NT2/D1 (cell line): ENCODE results near the gene NPAS2.

Experiments
- DNase-seq: peaks from one replicate; pipeline ENCODE4 v3.0.0-alpha.2; 2011; ENCODE audit warnings: low read depth, low spot score
- H3K27me3 ChIP-seq: 2 replicates; pipeline ENCODE4 v1.6.0; 2011; ENCODE audit warnings: mild to moderate bottlenecking; ENCODE audit not compliant: insufficient read length, insufficient read depth
- H3K36me3 ChIP-seq: 2 replicates; pipeline ENCODE4 v1.6.1; 2011; ENCODE audit warnings: mild to moderate bottlenecking, low read length, mixed read lengths; ENCODE audit not compliant: insufficient read depth, insufficient read length
- H3K4me1 ChIP-seq: 2 replicates; pipeline ENCODE4 v1.5.1; 2011; ENCODE audit not compliant: insufficient read depth, insufficient read length
- H3K4me3 ChIP-seq: 2 replicates; pipeline ENCODE4 v1.5.1; 2011; ENCODE audit warnings: low read depth; ENCODE audit not compliant: insufficient read length
- H3K9ac ChIP-seq: 2 replicates; pipeline ENCODE4 v1.6.0; 2011; ENCODE audit warnings: low read depth; ENCODE audit not compliant: insufficient read length
- H3K9me3 ChIP-seq: 2 replicates; pipeline ENCODE4 v1.5.1; 2011; ENCODE audit warnings: mild to moderate bottlenecking, low read length; ENCODE audit not compliant: insufficient read depth
- SUZ12 ChIP-seq: IDR thresholded peaks from 2 replicates; pipeline ENCODE4 v1.6.1; 2011; ENCODE audit not compliant: insufficient read length, insufficient read depth; ENCODE audit errors: extremely low read depth
- YY1 ChIP-seq: IDR thresholded peaks from 2 replicates; pipeline ENCODE4 v1.6.1; 2011; ENCODE audit not compliant: insufficient read length, insufficient read depth
- ZNF274 ChIP-seq: IDR thresholded peaks from 2 replicates; pipeline ENCODE4 v1.6.1; 2011; ENCODE audit warnings: mild to moderate bottlenecking, low read depth, low read length

Gene NPAS2

DNA sequence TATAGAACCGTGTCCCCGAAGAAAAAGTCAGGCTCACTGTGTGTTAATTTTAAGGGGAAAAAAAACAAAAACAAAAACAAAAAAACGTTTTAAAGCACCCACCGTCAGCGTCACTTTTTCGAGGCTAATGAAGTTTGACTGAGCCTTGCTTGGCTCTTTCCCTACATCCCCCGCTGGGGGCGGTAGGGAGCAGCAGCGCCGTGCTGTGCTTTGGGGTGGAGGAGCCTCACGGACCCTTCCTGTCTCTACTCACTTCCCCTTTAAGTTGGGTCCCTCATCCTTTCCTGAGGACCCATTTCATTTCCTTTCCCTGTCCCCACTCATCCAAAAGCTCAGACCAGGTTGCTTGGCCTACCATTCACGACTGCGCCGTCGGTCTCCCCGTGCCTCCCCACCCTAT is 99.4 kb downstream of the NPAS2 start:
- Histone ChIP-seq H3K27me3 (no peaks in the 10 kb centered on the region), H3K36me3 (no peaks in the 10 kb centered on the region), H3K9me3 (no peaks in the 10 kb centered on the region), H3K9ac (no peak overlapping the region), H3K4me3 (no peak overlapping the region), H3K4me1 (no peaks in the 10 kb centered on the region)
- DNase-seq = no peak
- TF ChIP-seq YY1 (no peak), ZNF274 (no peak), SUZ12 (no peak)

DNA sequence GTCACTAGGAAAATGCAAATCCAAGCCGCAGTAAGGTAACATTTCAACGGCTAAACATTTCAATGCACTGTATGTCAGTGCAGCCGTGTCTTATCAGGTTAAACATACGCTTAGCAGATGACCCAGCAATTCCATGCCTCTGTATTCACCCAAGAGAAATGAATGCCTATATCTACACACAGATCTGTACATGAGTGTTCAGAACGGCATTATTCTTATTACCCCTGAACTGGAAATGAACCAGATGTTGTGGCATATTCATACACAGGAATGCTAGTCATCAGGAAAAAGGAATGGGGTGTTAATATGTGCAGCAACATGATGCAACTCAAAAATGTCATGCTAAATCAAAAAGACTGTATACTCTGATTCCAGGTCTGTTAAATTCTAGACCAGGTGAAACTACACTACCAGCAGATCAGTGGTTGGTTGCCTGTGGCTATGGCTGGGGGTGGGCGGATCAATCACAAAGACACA is 101.8 kb downstream of the NPAS2 start:
- no peak for TF ChIP-seq SUZ12
- no peak for TF ChIP-seq YY1
- TF ChIP-seq ZNF274 = no peak
- Histone ChIP-seq H3K9ac (no peak overlapping the region), H3K4me1 (no peaks in the 10 kb centered on the region), H3K9me3 (no peaks in the 10 kb centered on the region), H3K27me3 (no peaks in the 10 kb centered on the region), H3K4me3 (no peak overlapping the region), H3K36me3 (no peaks in the 10 kb centered on the region)
- DNase-seq = no peak

DNA sequence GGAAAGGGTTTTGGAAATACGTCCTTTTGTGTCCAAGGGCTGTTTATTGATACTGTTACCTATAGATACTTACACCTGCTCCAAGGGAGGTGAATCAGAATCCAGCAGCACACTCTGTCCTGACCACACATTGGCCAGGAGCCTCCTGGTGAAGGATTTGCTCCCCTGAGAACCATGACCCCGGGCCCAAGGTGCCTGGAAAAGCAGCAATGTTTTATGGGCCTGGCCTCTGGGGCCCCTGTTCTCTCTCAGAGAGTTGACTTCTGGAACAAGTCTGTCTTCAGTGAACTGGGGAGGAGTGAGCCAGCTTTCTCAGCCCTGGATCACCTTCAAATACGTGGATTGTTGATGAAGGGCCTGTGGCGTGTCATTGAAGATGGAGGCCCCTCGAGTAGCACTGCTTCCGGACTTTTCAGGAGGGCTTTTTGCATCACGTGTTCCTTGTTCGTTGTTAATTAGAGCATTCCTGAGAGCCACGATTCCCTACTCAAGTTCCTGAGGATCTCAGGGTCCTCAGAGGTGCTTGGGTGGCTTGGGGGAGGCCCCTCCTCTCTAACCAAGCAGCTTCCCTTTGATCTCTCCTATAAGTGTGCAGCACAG is 103.6 kb downstream of the NPAS2 start:
- TF ChIP-seq YY1 (no peak), ZNF274 (no peak), SUZ12 (no peak)
- Histone ChIP-seq H3K9me3 (no peaks in the 10 kb centered on the region), H3K4me3 (no peak overlapping the region)

DNA sequence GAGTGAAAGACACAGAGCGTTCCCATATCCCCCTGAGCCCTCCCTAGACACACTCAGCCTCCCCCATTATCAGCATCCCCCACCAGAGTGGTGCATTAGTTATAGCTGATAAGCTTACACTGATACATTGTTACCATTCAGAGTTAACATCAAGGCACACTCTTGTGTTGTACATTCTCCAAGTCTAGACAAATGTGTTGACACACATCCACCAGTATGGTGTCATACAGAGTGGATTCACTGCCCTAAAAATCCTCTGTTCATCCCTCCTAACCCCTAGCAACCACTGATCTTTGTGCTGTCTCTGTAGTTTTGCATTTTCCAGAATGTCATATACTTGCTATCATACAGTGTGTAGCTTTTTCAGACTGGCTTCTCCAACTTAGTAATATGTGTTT is 104.2 kb downstream of the NPAS2 start:
- no peak for DNase-seq
- H3K9ac ChIP-seq = no peak overlapping the region

More for the DNA sequence above, 103.6 kb downstream of the NPAS2 start:
- Histone ChIP-seq H3K27me3 (no peaks in the 10 kb centered on the region), H3K4me1 (no peaks in the 10 kb centered on the region), H3K9ac (no peak overlapping the region), H3K36me3 (no peaks in the 10 kb centered on the region)
- no peak for DNase-seq

DNA sequence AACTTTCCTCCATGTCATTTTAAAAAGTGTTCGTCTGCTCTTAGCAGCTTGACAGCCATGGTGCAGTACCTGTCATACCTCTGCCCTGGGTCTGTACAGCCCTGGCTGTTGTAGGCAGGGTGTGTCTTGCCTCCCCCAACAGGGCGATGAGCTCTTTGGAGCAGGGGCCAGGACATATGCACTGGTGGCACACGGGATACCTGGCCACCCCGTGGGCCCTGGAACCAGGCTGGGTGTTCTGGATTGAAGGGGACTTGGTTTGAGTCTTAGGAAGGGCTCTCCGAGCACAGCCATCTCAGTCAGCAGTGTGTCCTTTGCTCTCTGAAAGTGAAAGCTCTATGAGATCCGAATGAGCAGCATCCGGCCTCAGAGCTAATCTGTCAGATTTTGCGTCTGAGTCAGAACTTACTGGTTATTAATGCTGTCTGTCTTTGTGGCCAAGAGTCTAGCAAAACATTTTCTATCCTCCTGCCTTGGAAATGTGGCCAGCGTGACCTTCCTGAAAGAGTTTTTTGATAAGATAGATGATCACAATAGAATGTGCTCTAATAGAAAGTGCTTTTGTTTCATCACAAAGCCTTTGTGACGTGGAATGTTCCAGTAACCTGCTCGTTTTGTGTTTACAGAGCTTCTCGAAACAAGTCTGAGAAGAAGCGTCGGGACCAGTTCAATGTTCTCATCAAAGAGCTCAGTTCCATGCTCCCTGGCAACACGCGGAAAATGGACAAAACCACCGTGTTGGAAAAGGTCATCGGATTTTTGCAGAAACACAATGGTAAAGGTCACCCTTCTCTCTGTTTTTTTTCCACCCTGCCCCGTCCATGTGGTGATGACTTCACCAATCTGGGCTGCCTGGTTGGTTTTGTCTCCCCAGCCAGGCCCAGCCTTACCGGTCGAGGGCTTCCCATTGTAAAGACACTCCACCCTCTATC is 104.8 kb downstream of the NPAS2 start:
- Histone ChIP-seq H3K4me1 (no peaks in the 10 kb centered on the region), H3K4me3 (no peak overlapping the region), H3K9me3 (no peaks in the 10 kb centered on the region), H3K27me3 (no peaks in the 10 kb centered on the region), H3K36me3 (no peaks in the 10 kb centered on the region), H3K9ac (no peak overlapping the region)
- TF ChIP-seq ZNF274 (no peak), SUZ12 (no peak), YY1 (no peak)
- DNase-seq = no peak

More for the DNA sequence above, 104.2 kb downstream of the NPAS2 start:
- no peak for TF ChIP-seq ZNF274
- Histone ChIP-seq H3K27me3 (no peaks in the 10 kb centered on the region), H3K4me3 (no peak overlapping the region), H3K9me3 (no peaks in the 10 kb centered on the region), H3K4me1 (no peaks in the 10 kb centered on the region), H3K36me3 (no peaks in the 10 kb centered on the region)

DNA sequence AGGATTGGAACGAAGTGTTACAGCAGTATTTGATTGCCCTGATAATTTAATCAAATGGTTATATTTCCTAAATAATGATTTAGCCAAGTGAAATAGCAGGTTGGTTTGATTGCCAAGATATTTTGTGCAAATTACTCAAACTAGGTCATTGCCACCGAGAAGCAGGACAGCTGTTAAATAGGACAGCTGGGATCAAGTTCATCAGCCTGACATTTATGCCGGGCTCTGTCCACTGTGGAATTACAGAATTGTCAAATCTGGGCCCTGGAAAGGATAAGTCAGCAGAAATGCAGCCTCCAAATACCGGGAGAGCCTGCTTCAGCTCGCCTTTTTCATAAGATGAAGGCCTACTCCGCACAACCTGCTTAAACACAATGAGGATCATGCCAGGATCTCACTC is 108.3 kb downstream of the NPAS2 start:
- Histone ChIP-seq H3K4me1 (no peaks in the 10 kb centered on the region), H3K9me3 (no peaks in the 10 kb centered on the region), H3K36me3 (no peaks in the 10 kb centered on the region), H3K4me3 (no peak overlapping the region), H3K9ac (no peak overlapping the region), H3K27me3 (no peaks in the 10 kb centered on the region)
- TF ChIP-seq SUZ12 = no peak
- TF ChIP-seq ZNF274 = no peak
- TF ChIP-seq YY1 = no peak
- no peak for DNase-seq

DNA sequence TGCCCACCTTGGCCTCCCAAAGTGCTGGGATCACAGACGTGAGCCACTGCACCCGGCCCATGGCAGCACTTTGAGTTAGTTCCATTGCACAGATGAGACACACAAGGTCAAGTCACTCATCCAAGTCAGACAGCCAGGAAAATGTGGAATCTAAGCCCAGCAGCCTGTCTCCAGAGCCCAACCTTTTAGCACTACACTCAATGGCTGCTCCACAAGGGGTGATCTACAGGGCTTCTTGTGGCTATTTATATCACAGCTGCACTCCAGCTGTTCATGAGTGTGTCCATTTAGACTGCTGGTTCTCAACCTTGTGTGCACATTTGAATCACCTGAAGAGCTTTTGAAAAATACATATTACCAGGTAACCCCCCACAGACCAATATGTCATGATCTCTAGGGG is 109.2 kb downstream of the NPAS2 start:
- Histone ChIP-seq H3K36me3 (no peaks in the 10 kb centered on the region), H3K9ac (no peak overlapping the region), H3K4me1 (no peaks in the 10 kb centered on the region), H3K27me3 (no peaks in the 10 kb centered on the region), H3K9me3 (no peaks in the 10 kb centered on the region), H3K4me3 (no peak overlapping the region)
- TF ChIP-seq SUZ12 = no peak
- TF ChIP-seq YY1 = no peak
- TF ChIP-seq ZNF274 = no peak
- DNase-seq = no peak
